GM15510 (cell line): Measurements from ENCODE around the gene RBMS3.

ENCODE experiments used
- POLR2A ChIP-seq: IDR thresholded peaks from 3 replicates; pipeline ENCODE4 v1.6.1; 2011; ENCODE audit warnings: borderline replicate concordance; ENCODE audit not compliant: insufficient read length; ENCODE audit errors: extremely low read depth

Gene RBMS3

GRCh38 chr3:29373131-29373680 lies 92.3 kb downstream of the RBMS3 start:
- TF ChIP-seq POLR2A: no peak

GRCh38 chr3:29374226-29374625 lies 93.4 kb downstream of the RBMS3 start:
- TF ChIP-seq POLR2A: no peak

- TF ChIP-seq POLR2A: no peak
Observed at GRCh38 chr3:29379097-29379496, 98.2 kb downstream of the RBMS3 start.

- TF ChIP-seq POLR2A: no peak
Observed at GRCh38 chr3:29381595-29381994, 100.7 kb downstream of the RBMS3 start.

- no peak for TF ChIP-seq POLR2A
Observed at GRCh38 chr3:29382409-29382808, 101.5 kb downstream of the RBMS3 start.

GRCh38 chr3:29382845-29383244 lies 102.0 kb downstream of the RBMS3 start:
- TF ChIP-seq POLR2A: no peak

- TF ChIP-seq POLR2A: no peak
Observed at GRCh38 chr3:29384640-29385039, 103.8 kb downstream of the RBMS3 start.

- no peak for TF ChIP-seq POLR2A
Observed at GRCh38 chr3:29385046-29385830, 104.4 kb downstream of the RBMS3 start.

GRCh38 chr3:29389362-29389761 lies 108.5 kb downstream of the RBMS3 start:
- TF ChIP-seq POLR2A: no peak

- no peak for TF ChIP-seq POLR2A
Observed at GRCh38 chr3:29392625-29393388, 111.9 kb downstream of the RBMS3 start.

- no peak for TF ChIP-seq POLR2A
Observed at GRCh38 chr3:29397406-29397805, 116.5 kb downstream of the RBMS3 start.

- no peak for TF ChIP-seq POLR2A
Observed at GRCh38 chr3:29398787-29399186, 117.9 kb downstream of the RBMS3 start.

GRCh38 chr3:29406291-29406832 lies 125.5 kb downstream of the RBMS3 start:
- TF ChIP-seq POLR2A: no peak

GRCh38 chr3:29408676-29409075 lies 127.8 kb downstream of the RBMS3 start:
- TF ChIP-seq POLR2A: no peak

- no peak for TF ChIP-seq POLR2A
Observed at GRCh38 chr3:29409409-29409808, 128.5 kb downstream of the RBMS3 start.
